Esophagus muscularis mucosa (tissue), 4 donors: Measurements from ENCODE around the gene GPR42. TPM values are rescaled to one million over a fixed set of nuclear protein-coding genes. Genes with fewer than 3 reads are reported as not detected.

ENCODE experiments used
- DNase-seq: peaks from one replicate; pipeline ENCODE4 v3.0.0-alpha.2; 2017; ENCODE audit errors: extremely low spot score
- H3K27ac ChIP-seq, 4 donors: fragments of 200-600 bp; sonication (generic); replicated peaks in 1 of 4; 1 replicate in 3 of 4; 2 replicates in 1 of 4; pipeline ENCODE4 v1.5.1; 2016 to 2019; ENCODE audit warnings: mild to moderate bottlenecking in 1 of 4
- H3K27me3 ChIP-seq, 4 donors: fragments of 200-600 bp; sonication (generic); one replicate each; pipeline versions ENCODE4 v1.5.1 to v1.6.0; 2016 to 2019
- H3K36me3 ChIP-seq, 4 donors: fragments of 200-600 bp; sonication (generic); one replicate each; pipeline ENCODE4 v1.5.1; 2016 to 2019
- H3K4me1 ChIP-seq, 4 donors: fragments of 200-600 bp; sonication (generic); one replicate each; pipeline ENCODE4 v1.5.1; 2016 to 2019
- H3K4me3 ChIP-seq, 4 donors: fragments of 200-600 bp; sonication (generic); 1 replicate in 2 of 4; 2 replicates in 2 of 4; pipeline ENCODE4 v1.5.1; 2016 to 2019; ENCODE audit warnings: mild to moderate bottlenecking in 4 of 4, moderate library complexity in 1 of 4
- H3K9me3 ChIP-seq, 4 donors: fragments of 200-600 bp; sonication (generic); 1 replicate in 3 of 4; 2 replicates in 1 of 4; pipeline ENCODE4 v1.5.1; 2016 to 2019
- EP300 ChIP-seq: sonication (generic); formaldehyde crosslinking; IDR thresholded peaks from one replicate; pipeline ENCODE4 v1.6.1; 2017; ENCODE audit warnings: antibody characterized with exemption
- POLR2A ChIP-seq: fragments of 450-650 bp; IDR thresholded peaks from one replicate; pipeline ENCODE4 v1.6.1; 2017; ENCODE audit warnings: antibody characterized with exemption, moderate library complexity, mild to moderate bottlenecking, low read depth
- POLR2AphosphoS5 ChIP-seq, 2 donors: sonication (generic); formaldehyde crosslinking; IDR thresholded peaks; one replicate each; pipeline ENCODE4 v1.6.1; 2017; ENCODE audit warnings: antibody characterized with exemption in 2 of 2
- WGBS: methylation state at CpG from one replicate; pipeline ENCODE4 v1.1.5; 2018; 5-methylcytosine and 5-hydroxymethylcytosine counted together
- intact Hi-C: fragments of 100-400 bp; cut with DNase I; formaldehyde crosslinking; loops from one replicate; pipeline ENCODE4 v1.15.1; 2023
- total RNA-seq, 4 donors: library from RNA; depleted of rRNA; stranded (reverse); fragments of >200 nt; gene quantifications; one replicate each; pipeline versions ENCODE4 v1.1.0 to v1.2.1, GENCODE V29; 2016
- TF ChIP-seq, protein P1 (sequence below), 3 experiments: fragments of 200-600 bp in 2 of 3; fragments of 450-650 bp in 1 of 3; sonication (generic) in 2 of 3; IDR thresholded peaks; one replicate each; pipeline ENCODE4 v1.5.1; 2017 to 2019; ENCODE audit warnings: antibody characterized with exemption in 3 of 3, mild to moderate bottlenecking in 2 of 3, moderate library complexity in 1 of 3

The GPR42 gene
- total RNA-seq, 4 donors from 2014 or later, result 0.17 TPM; not detected in 3

- no peaks in the 10 kb centered on the region for H3K36me3 ChIP-seq
- no peak for TF ChIP-seq EP300
- no peak for TF ChIP-seq POLR2A
- TF ChIP-seq, protein P1, sequence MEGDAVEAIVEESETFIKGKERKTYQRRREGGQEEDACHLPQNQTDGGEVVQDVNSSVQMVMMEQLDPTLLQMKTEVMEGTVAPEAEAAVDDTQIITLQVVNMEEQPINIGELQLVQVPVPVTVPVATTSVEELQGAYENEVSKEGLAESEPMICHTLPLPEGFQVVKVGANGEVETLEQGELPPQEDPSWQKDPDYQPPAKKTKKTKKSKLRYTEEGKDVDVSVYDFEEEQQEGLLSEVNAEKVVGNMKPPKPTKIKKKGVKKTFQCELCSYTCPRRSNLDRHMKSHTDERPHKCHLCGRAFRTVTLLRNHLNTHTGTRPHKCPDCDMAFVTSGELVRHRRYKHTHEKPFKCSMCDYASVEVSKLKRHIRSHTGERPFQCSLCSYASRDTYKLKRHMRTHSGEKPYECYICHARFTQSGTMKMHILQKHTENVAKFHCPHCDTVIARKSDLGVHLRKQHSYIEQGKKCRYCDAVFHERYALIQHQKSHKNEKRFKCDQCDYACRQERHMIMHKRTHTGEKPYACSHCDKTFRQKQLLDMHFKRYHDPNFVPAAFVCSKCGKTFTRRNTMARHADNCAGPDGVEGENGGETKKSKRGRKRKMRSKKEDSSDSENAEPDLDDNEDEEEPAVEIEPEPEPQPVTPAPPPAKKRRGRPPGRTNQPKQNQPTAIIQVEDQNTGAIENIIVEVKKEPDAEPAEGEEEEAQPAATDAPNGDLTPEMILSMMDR (IDR thresholded peaks at IDR 0.05), result no peak
- no peak for TF ChIP-seq POLR2AphosphoS5 (IDR thresholded peaks at IDR 0.05)
- 86% methylated on average over 4 of the region's 4 CpGs for WGBS
- H3K27ac ChIP-seq, result no peak overlapping the region
- DNase-seq, result no peak
- no peaks in the 10 kb centered on the region for H3K4me1 ChIP-seq
- intact Hi-C loops, result no loop called here
- no peak overlapping the region for H3K4me3 ChIP-seq
- H3K27me3 ChIP-seq, result peaks cover 0 to 65% (median 0%) of the 10 kb centered on the region in 4 donors
- no peaks in the 10 kb centered on the region for H3K9me3 ChIP-seq
These were observed 41.5 kb upstream of the GPR42 start for GRCh38 chr19:35329323-35329722.

DNA sequence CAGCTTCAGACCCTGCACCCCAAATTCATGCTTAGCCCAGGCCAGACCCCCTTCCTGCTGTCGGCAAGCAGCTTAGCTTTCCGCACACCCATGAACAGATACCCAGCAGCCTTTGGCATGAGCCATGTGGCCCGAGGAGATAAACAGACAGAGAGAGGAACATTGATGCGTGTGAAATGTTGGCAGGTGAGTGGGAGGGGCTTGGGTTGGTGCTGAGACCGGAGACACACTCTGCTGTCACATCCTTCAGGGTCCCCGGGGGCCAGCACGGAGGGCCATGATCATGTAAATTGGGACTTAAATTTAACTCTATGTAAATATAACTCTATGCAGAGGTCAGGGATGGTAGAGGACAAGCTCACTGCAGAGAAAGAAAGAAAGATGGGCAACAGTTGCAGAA, 40.4 kb upstream of the GPR42 start:
- Histone ChIP-seq H3K36me3 (no peaks in the 10 kb centered on the region), H3K27me3 (peaks cover 0 to 67% (median 0%) of the 10 kb centered on the region in 4 donors), H3K27ac (no peak overlapping the region), H3K4me1 (no peaks in the 10 kb centered on the region), H3K4me3 (no peak overlapping the region), H3K9me3 (no peaks in the 10 kb centered on the region)
- no peak for TF ChIP-seq EP300
- no peak for TF ChIP-seq POLR2AphosphoS5 (IDR thresholded peaks at IDR 0.05)
- TF ChIP-seq, protein P1 (IDR thresholded peaks at IDR 0.05), result no peak
- TF ChIP-seq POLR2A, result no peak
- 56% methylated on average over 7 of the region's 7 CpGs for WGBS
- DNase-seq, result no peak
- intact Hi-C loops, result no loop called here

- Histone ChIP-seq H3K27ac (no peak overlapping the region), H3K4me1 (no peaks in the 10 kb centered on the region), H3K27me3 (peaks cover 0 to 67% (median 0%) of the 10 kb centered on the region in 4 donors), H3K36me3 (no peaks in the 10 kb centered on the region), H3K9me3 (no peaks in the 10 kb centered on the region), H3K4me3 (no peak overlapping the region)
- WGBS, result 88% methylated on average over 14 of the region's 14 CpGs
- TF ChIP-seq, protein P1 (IDR thresholded peaks at IDR 0.05), result no peak
- TF ChIP-seq POLR2A (no peak), EP300 (no peak), POLR2AphosphoS5 (IDR thresholded peaks at IDR 0.05) (no peak)
- intact Hi-C loops, result no loop called here
- DNase-seq, result no peak
These were observed 39.2 kb upstream of the GPR42 start for GRCh38 chr19:35331551-35332214.

GRCh38 chr19:35332817-35333216, 38.1 kb upstream of the GPR42 start:
- intact Hi-C loops, result no loop called here
- Histone ChIP-seq H3K27me3 (peaks cover 0 to 69% (median 0%) of the 10 kb centered on the region in 4 donors), H3K4me3 (no peak overlapping the region), H3K9me3 (no peaks in the 10 kb centered on the region), H3K27ac (no peak overlapping the region), H3K36me3 (no peaks in the 10 kb centered on the region), H3K4me1 (no peaks in the 10 kb centered on the region)
- TF ChIP-seq POLR2A, result no peak
- no peak for TF ChIP-seq EP300
- TF ChIP-seq, protein P1 (IDR thresholded peaks at IDR 0.05), result no peak
- no peak for TF ChIP-seq POLR2AphosphoS5 (IDR thresholded peaks at IDR 0.05)
- WGBS, result 70% methylated on average over 11 of the region's 12 CpGs
- DNase-seq, result no peak
